K562 (cell line): Measurements from ENCODE around the gene SLC22A23. TPM values are rescaled to one million over a fixed set of nuclear protein-coding genes. Genes with fewer than 3 reads are reported as not detected.

Experiments
- ATAC-seq: fragments of 200-7000 bp; cut with Tn5 transposase; 3 replicates; pipeline ENCODE4 v1.9.1; 2020; ENCODE audit warnings: moderate library complexity
- BruUV-seq: library from RNA; stranded (reverse); fragments of 400-500 nt; replicated peaks from 2 replicates; lab custom pipeline; 2021; lab: Mats Ljungman, UMichigan
- CTCF ChIA-PET: fragments of 300-600 bp; formaldehyde crosslinking; extraction: SDS; loops from one replicate; lab custom pipeline; 2021; ENCODE audit warnings: low intra/inter-chr PET ratio; lab: Yijun Ruan, JAX
- POLR2A ChIA-PET: fragments of 300-600, 350-650 bp; sonication (Branson Sonifier 250); formaldehyde crosslinking; extraction: SDS; loops from one replicate; lab custom pipeline; 2021; ENCODE audit warnings: antibody characterized with exemption, inconsistent platforms; lab: Yijun Ruan, JAX
- DNase-seq, 4 experiments: peaks; one replicate each; pipeline versions ENCODE4 v3.0.0 to v3.0.0-alpha.2; 2011 to 2018; ENCODE audit warnings: low spot score in 3 of 4, mixed read lengths in 3 of 4; ENCODE audit errors: extremely low read depth in 1 of 4
- FAIRE-seq: peaks from 2 replicates; lab custom pipeline; 2011; peaks lifted over from hg19 to GRCh38; lab: Jason Lieb, UNC
- H2AFZ ChIP-seq: 2 replicates; pipeline ENCODE4 v1.6.0; 2011; ENCODE audit warnings: low read depth, low read length, control low read depth, inconsistent platforms
- H3K27ac ChIP-seq: fragments of 200-600 bp; 3 replicates; pipeline ENCODE4 v1.8.0; 2011; ENCODE audit warnings: low read depth, mild to moderate bottlenecking, control low read depth, inconsistent platforms, low read length, moderate library complexity, mixed read lengths; ENCODE audit errors: extremely low read depth
- H3K27me3 ChIP-seq, 2 experiments: fragments of 300-600 bp in 1 of 2; 2 replicates in 1 of 2; 3 replicates in 1 of 2; pipeline versions ENCODE4 v1.6.0 to v1.8.0; 2011; ENCODE audit warnings: inconsistent platforms in 2 of 2, low read length in 2 of 2, mild to moderate bottlenecking in 1 of 2, mixed read lengths in 1 of 2, moderate library complexity in 1 of 2; ENCODE audit not compliant: control insufficient read depth in 2 of 2, insufficient read depth in 2 of 2
- H3K36me3 ChIP-seq: fragments of 300-600 bp; 3 replicates; pipeline ENCODE4 v1.8.0; 2011; ENCODE audit warnings: mild to moderate bottlenecking, low read length, inconsistent platforms; ENCODE audit not compliant: control insufficient read depth, insufficient read depth
- H3K4me1 ChIP-seq, 2 experiments: fragments of 200-600 bp in 1 of 2; replicated peaks in 1 of 2; 2 replicates in 1 of 2; 3 replicates in 1 of 2; pipeline versions ENCODE4 v1.5.1 to v1.8.0; 2011; ENCODE audit warnings: inconsistent platforms in 2 of 2, low read length in 2 of 2, mild to moderate bottlenecking in 1 of 2, mixed read lengths in 1 of 2, moderate library complexity in 1 of 2; ENCODE audit not compliant: control insufficient read depth in 2 of 2, insufficient read depth in 2 of 2
- H3K4me2 ChIP-seq: 2 replicates; pipeline ENCODE4 v1.6.1; 2011; ENCODE audit warnings: low read length, control low read depth, inconsistent platforms, mixed read lengths; ENCODE audit not compliant: insufficient read depth
- H3K4me3 ChIP-seq: fragments of 200-600 bp; sonication (generic), shearing (Covaris generic); 2 replicates; pipeline ENCODE4 v1.5.1; 2016; ENCODE audit warnings: control low read depth, inconsistent platforms
- H3K79me2 ChIP-seq: fragments of 200-600 bp; 3 replicates; pipeline ENCODE4 v1.8.0; 2011; ENCODE audit warnings: low read length, inconsistent platforms; ENCODE audit not compliant: control insufficient read depth, insufficient read depth
- H3K9ac ChIP-seq, 2 experiments: 2 replicates each; pipeline versions ENCODE4 v1.6.0 to v1.6.1; 2011; ENCODE audit warnings: low read depth in 2 of 2, low read length in 2 of 2, control low read depth in 1 of 2, inconsistent platforms in 1 of 2, mild to moderate bottlenecking in 1 of 2, mixed read lengths in 1 of 2; ENCODE audit not compliant: insufficient read depth in 1 of 2
- H3K9me1 ChIP-seq: one replicate; pipeline ENCODE4 v1.6.0; 2011; ENCODE audit warnings: inconsistent platforms, mild to moderate bottlenecking, low read length, moderate library complexity; ENCODE audit not compliant: control insufficient read depth, insufficient read depth
- H3K9me3 ChIP-seq: replicated peaks from 2 replicates; pipeline ENCODE4 v1.5.1; 2011; ENCODE audit warnings: low read depth, low read length, inconsistent platforms; ENCODE audit not compliant: control insufficient read depth, insufficient read depth
- H4K20me1 ChIP-seq: replicated peaks from 2 replicates; pipeline ENCODE4 v1.6.1; 2011; ENCODE audit warnings: low read length, inconsistent platforms, mixed read lengths; ENCODE audit not compliant: control insufficient read depth, insufficient read depth
- BCLAF1 ChIP-seq, 2 experiments: fragments of 450-650 bp in 1 of 2; IDR thresholded peaks; 2 replicates each; pipeline ENCODE4 v1.6.1; 2011 to 2017; ENCODE audit warnings: low read depth in 2 of 2, antibody characterized with exemption in 1 of 2, borderline replicate concordance in 1 of 2, low read length in 1 of 2, mild to moderate bottlenecking in 1 of 2, mixed read lengths in 1 of 2; ENCODE audit not compliant: control insufficient read depth in 1 of 2
- CBX3 ChIP-seq, 2 experiments: IDR thresholded peaks; 1 replicate in 1 of 2; 2 replicates in 1 of 2; pipeline ENCODE4 v1.6.1; 2012; ENCODE audit warnings: inconsistent platforms in 2 of 2, low read length in 2 of 2, borderline replicate concordance in 1 of 2, control low read depth in 1 of 2
- CHD4 ChIP-seq: fragments of 200-600 bp; sonication (generic); IDR thresholded peaks from 3 replicates; pipeline ENCODE4 v1.6.1; 2012; ENCODE audit warnings: low read depth, mild to moderate bottlenecking, mixed read lengths, low read length, inconsistent platforms; ENCODE audit not compliant: insufficient read depth, insufficient replicate concordance, poor library complexity, severe bottlenecking
- E2F8 ChIP-seq: fragments of 450-650 bp; IDR thresholded peaks from 2 replicates; pipeline ENCODE4 v1.7.1; 2018; ENCODE audit warnings: mild to moderate bottlenecking, low read depth; ENCODE audit not compliant: partially characterized antibody
- KAT7 ChIP-seq: sonication (generic); formaldehyde crosslinking; IDR thresholded peaks from 2 replicates; pipeline ENCODE4 v1.8.0; 2022; ENCODE audit warnings: missing genetic modification reagents, mild to moderate bottlenecking, borderline replicate concordance
- MAZ ChIP-seq, 2 experiments: fragments of 450-650 bp in 1 of 2; sonication (generic) in 1 of 2; formaldehyde crosslinking; IDR thresholded peaks in 1 of 2; conservative IDR thresholded peaks in 1 of 2; 2 replicates each; pipeline versions ENCODE4 v1.4.0 to v1.5.0; 2020; ENCODE audit warnings: mild to moderate bottlenecking in 1 of 2, missing genetic modification reagents in 1 of 2
- MEIS2 ChIP-seq: fragments of 450-650 bp; IDR thresholded peaks from 2 replicates; pipeline ENCODE4 v1.6.1; 2014; ENCODE audit warnings: mild to moderate bottlenecking; ENCODE audit not compliant: partially characterized antibody
- POLR2G ChIP-seq: fragments of 200-400 bp; formaldehyde crosslinking; IDR thresholded peaks from 2 replicates; pipeline ENCODE4 v1.6.1; 2017; ENCODE audit warnings: low read depth, mild to moderate bottlenecking, antibody characterized with exemption, low read length, moderate library complexity
- TEAD1 ChIP-seq, 2 experiments: fragments of 450-650 bp in 1 of 2; sonication (generic) in 1 of 2; formaldehyde crosslinking; IDR thresholded peaks; 2 replicates each; pipeline versions ENCODE4 v1.4.0 to v1.8.0; 2020 to 2022; ENCODE audit warnings: mild to moderate bottlenecking in 2 of 2, missing genetic modification reagents in 1 of 2
- THRB ChIP-seq: fragments of 450-650 bp; formaldehyde crosslinking; conservative IDR thresholded peaks from 2 replicates; pipeline ENCODE4 v1.4.0; 2022; ENCODE audit warnings: mild to moderate bottlenecking, missing genetic modification characterization
- ZFX ChIP-seq: sonication (generic); formaldehyde crosslinking; IDR thresholded peaks from 2 replicates; pipeline ENCODE4 v1.8.0; 2022; ENCODE audit warnings: mild to moderate bottlenecking, missing genetic modification reagents, moderate library complexity
- ZNF583 ChIP-seq: fragments of 250-450 bp; sonication (Bioruptor Pico); IDR thresholded peaks from 2 replicates; pipeline ENCODE4 v1.4.0; 2020
- WGBS: fragments of 100-300 bp; shearing (Covaris generic); methylation state at CpG from one replicate; pipeline ENCODE4 v1.1.6; 2016; ENCODE audit warnings: low coverage, mixed read lengths; ENCODE audit not compliant: insufficient coverage; ENCODE audit errors: missing lambda C conversion rate; 5-methylcytosine and 5-hydroxymethylcytosine counted together
- in situ Hi-C: fragments of 300-500 bp; cut with MboI; formaldehyde crosslinking; loops from 4 replicates; pipeline ENCODE4 v1.15.0; 2018; ENCODE audit warnings: inconsistent platforms, mixed read lengths
- intact Hi-C: fragments of 100-400 bp; cut with micrococcal nuclease; formaldehyde crosslinking; loops from 2 replicates; pipeline ENCODE4 v1.14.2; 2022
- polyA plus RNA-seq, 8 experiments: library from polyadenylated mRNA; depleted of rRNA in 4 of 8; stranded (reverse) in 5 of 8; unstranded in 3 of 8; fragments of >200 nt; fragmentation: Nextera tagmentation in 2 of 8; fragmentation: Illumina TruSeq in 1 of 8; extraction: Ambion mirVana in 2 of 8; extraction: Trizol in 1 of 8; gene quantifications; 2 replicates each; pipeline versions ENCODE4 v1.2.1 to v1.2.3, GENCODE V29; 2011 to 2014; ENCODE audit warnings: inconsistent platforms in 1 of 8, missing spikeins in 1 of 8
- total RNA-seq, 7 experiments: library from RNA; depleted of rRNA in 6 of 7; stranded (reverse); fragments of >200 nt in 6 of 7; fragmentation: Illumina TruSeq in 2 of 7; extraction: Trizol in 2 of 7; gene quantifications; 2 replicates each; pipeline versions ENCODE4 v1.2.1 to v1.2.3, GENCODE V29; 2011 to 2021; ENCODE audit warnings: low replicate concordance in 1 of 7

SLC22A23 gene
- total and polyA plus RNA-seq, 9 of the 15 experiments (the other 6 are each of a cell fraction or from before 2014, with no cell fraction given) = 0.30 to 8.7 (median 2.5) TPM

GRCh38 chr6:3227363-3228045, 229.3 kb downstream of the SLC22A23 start, which contains the start of gene TUBB2B:
TUBB2B (minus strand) TSS chr6:3227653; CDS start chr6:3227543, 110 bp downstream.
- Histone ChIP-seq H3K9me1 (no peaks in the 10 kb centered on the region), H3K36me3 (no peaks in the 10 kb centered on the region), H3K4me2 (peak within 1 kb of the TSS; percentile 84), H3K9ac (peak within 1 kb of the TSS; percentile 51 to 90), H3K27ac (no peak within 1 kb of the TSS), H3K4me3 (peak within 1 kb of the TSS; percentile 36), H3K9me3 (no peaks in the 10 kb centered on the region), H2AFZ (peak within 1 kb of the TSS; percentile 86), H4K20me1 (no peaks in the 10 kb centered on the region), H3K4me1 (peaks cover 35 to 50% of the 10 kb centered on the region in 2 experiments), H3K27me3 (peaks cover 40 to 65% of the 10 kb centered on the region in 2 experiments), H3K79me2 (no peaks in the 10 kb centered on the region)
- WGBS = 6% methylated on average over 55 of the region's 66 CpGs
- intact Hi-C loops = no loop called here
- no TSS peak for BruUV-seq
- in situ Hi-C loops = no loop called here
- CTCF ChIA-PET = interaction anchor here (0.7 kb wide), 2 partner anchors 28 to 142 kb away, joined by 3 to 4 read pairs; no protein-coding TSS in a partner anchor
- peak; percentile 67 for ATAC-seq
- POLR2A ChIA-PET = interaction anchor here (1.3 kb wide), 1 partner anchor 12 kb away, joined by 4 read pairs; no protein-coding TSS in a partner anchor
- DNase-seq = peak in 2 of 4 experiments; percentile 78
- no peak for FAIRE-seq
- TF ChIP-seq CHD4 (no peak), KAT7 (CRISPR knock-in tag) (peak; percentile 11; the same call in 1 of the 2 replicates), POLR2G (peak; percentile 81), MAZ (CRISPR knock-in tag; conservative IDR thresholded peaks at IDR 0.05 in 1 of 2, IDR thresholded peaks at IDR 0.05 in 1 of 2) (peak in 1 of 2 experiments; percentile 17; a peak in 1 of 4 replicates), ZFX (CRISPR knock-in tag) (peak; percentile 59; the same call in 1 of the 2 replicates), E2F8 (no peak), MEIS2 (no peak), THRB (CRISPR knock-in tag) (no peak), BCLAF1 (IDR thresholded peaks at IDR 0.05; ENCODE audit: borderline replicate concordance in 1 of 2, control insufficient read depth in 1 of 2, low read depth in 2 of 2, low read length in 1 of 2) (no peak), ZNF583 (no peak), CBX3 (IDR thresholded peaks at IDR 0.05; ENCODE audit: borderline replicate concordance in 1 of 2, low read length in 2 of 2) (peak in 1 of 2 experiments; percentile 11; a peak in 1 of 3 replicates), TEAD1 (CRISPR knock-in tag; IDR thresholded peaks at IDR 0.05) (no peak)
